NT2/D1 (cell line): ENCODE measurements around the gene EPOP.

Experiments
- SUZ12 ChIP-seq: IDR thresholded peaks from 2 replicates; pipeline ENCODE4 v1.6.1; 2011; ENCODE audit not compliant: insufficient read length, insufficient read depth; ENCODE audit errors: extremely low read depth
- YY1 ChIP-seq: IDR thresholded peaks from 2 replicates; pipeline ENCODE4 v1.6.1; 2011; ENCODE audit not compliant: insufficient read length, insufficient read depth

- TF ChIP-seq SUZ12, result no peak
- no peak for TF ChIP-seq YY1
These were observed 31.9 kb upstream of the EPOP start for GRCh38 chr17:38706505-38707216.
